Activated CD4-positive, alpha-beta T cell treated with anti-CD3 and anti-CD28 coated beads, Interleukin-2, amount 50 U/mL, for 4 hours (primary cell): ENCODE measurements around the gene BCOR.

Source experiments
- DNase-seq, 2 experiments: peaks; one replicate each; pipeline ENCODE4 v3.0.0-alpha.2; 2020

The BCOR gene

DNA sequence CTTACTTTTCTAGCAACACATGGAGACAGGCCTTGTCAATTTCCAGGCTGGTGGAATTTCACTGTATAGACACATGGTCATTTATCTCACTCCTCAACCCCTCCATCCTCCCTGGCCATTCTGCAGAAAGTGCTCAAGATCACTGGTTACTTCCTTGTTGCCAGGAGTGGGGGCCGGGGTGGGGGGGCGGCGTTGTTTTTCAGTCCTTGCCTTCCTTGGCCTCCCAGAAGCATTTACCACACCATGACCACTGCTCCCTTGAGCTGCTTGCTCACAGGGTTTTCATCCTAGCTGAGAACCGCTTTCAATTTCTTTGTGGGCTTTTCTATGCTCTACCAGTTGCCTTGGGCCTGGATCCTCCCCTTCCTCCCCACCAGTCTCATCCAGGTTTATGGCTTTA lies 14.1 kb upstream of the BCOR start:
- no peak for DNase-seq

GRCh38 chrX:40109288-40110008 lies 11.7 kb upstream of the BCOR start:
- no peak for DNase-seq

- peak; percentile 60 to 64 for DNase-seq
These were observed 11.2 kb upstream of the BCOR start for GRCh38 chrX:40108959-40109287.

DNA sequence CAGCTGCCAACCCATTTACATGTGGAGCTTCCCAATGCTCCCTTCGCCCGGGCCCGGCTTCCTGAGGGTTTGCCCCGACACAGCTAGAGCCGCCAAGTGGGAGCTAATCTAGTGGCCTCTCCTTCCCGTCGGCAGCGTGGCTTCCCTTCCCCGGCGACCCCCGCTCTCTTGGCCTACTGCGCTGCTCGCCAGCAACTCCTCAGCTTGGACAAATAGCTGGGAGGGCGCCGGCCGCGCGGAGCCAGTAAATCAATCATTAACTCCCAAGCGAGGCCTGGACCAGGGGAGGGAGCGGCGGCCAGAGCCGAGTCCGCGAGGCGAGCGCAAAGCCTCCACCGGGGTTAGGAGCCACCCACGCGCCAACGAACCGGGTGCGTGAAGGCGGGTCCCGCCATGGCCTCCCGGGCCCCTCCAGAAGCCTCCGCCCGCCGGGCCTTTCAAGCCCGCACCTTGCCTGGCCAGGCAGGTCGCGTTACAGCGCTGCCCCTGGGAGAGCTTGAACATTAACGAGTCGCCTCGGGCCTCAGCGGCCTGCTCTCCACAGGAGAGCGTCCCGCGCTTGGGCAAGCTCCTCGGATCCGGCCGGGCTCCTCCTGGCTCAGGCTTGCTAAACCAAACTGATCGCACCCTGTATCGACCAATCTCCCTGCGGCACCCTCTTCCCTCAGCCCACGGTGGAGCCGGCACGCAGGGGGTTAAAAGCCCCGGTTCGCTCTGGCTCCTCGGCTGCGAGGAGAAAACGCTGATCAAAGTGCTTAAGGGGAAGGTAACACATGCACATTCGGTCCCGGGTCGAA lies 10.6 kb upstream of the BCOR start:
- no peak for DNase-seq

DNA sequence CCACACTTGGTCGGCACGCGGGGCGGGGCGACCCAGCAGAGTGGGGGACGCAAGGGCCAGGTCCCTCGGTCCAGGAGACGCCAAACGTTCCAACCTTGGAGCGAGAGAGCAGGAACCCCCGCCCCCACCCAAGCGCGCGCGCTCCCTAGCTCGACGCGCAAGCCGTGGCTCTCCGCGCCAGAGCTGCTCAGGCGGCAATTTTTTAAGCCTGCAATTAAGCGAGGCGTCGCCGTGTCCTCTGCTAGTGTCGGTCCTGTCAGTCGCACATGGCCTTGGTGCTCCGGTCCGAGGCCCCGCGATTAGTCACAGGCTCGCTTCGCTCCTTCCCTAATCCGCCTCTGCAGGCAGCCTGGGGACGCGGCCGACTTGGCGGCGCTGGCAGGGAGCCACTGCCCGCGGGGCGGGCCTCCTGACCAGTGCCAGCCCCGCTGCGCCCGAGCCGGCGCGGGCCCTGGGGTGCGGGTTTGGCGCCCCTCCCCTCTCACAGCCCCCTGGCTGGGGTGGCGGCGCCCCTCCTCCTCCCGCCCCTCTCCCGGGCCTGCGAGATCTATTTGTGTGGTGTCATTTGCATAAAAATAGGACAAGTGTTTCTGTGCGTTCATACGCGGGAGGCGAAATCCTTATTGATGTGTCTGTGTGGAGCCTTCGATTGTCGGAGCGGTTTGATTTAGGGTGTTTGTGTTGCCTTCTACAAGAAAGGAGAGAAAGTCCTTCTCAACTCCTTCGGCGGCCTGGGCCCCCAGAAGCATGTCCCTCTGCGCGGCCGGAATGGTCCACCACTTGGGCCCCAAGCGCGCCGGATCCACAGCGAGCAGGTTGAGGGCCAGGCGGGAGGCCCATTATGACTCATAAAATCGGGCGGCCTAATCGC lies 9.8 kb upstream of the BCOR start:
- no peak for DNase-seq

- no peak for DNase-seq
These were observed 9.0 kb upstream of the BCOR start for GRCh38 chrX:40106676-40107290.

GRCh38 chrX:40105835-40106675 lies 8.3 kb upstream of the BCOR start:
- peak; percentile 65 to 68 for DNase-seq

DNA sequence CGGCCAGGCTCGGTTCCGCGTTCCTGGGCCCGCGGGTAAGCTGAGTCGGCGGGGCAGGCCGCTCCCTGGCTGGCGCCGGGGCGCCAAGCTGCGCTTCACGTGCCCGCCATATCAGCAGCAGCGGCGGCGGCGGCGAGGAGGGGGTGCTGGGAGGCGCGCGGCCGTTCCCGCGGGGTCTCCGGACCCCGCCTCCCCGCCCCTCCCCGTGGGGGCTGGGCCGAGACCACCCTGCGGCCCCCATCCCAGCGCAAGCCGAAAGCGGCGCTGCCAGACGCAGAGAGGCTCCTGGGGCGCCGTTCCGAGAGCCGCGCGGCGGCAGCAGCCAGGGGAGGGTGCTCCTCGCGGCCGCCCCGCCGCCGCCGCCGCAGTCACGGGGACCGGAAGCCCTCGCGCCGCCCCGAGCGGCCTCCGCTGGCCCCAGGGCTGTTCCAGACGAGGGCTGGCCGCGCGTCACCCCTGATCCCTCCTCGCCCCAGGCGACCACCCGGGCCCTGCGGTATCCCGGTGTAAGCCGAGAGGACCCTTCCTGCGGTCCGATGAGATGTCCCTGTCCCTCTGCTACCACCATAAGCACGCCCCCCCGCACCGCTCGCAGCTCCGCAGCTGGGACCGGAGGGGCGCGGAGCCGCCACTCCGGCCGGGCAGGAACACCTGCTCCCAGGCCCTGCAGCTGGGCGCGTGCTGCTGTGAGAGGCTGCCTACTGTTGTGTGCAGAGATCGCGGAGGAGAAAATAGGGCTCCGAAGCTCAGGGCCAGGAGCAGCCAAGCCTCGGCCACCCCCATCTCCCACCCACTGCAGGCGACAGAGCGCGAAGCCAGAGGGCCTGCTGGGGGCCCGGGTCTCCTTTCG lies 7.5 kb upstream of the BCOR start:
- DNase-seq: no peak

DNA sequence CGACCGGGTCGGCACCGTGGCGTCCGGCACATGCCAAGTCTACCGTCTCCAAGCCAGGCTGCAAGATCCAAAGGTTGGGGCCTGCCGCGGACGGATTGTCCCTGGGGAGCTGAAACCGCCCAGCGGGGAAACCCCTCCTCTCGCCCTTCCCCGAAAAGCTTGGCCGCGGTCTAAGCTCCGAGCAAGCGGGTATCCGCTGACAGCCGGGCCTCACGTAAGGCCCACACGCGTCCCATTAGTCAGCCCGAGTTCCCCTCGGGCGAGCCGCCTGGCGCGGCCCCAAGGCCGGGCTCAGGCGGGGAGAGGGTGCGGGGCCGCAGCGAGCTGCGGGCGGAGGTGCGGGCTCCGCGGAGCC lies 6.8 kb upstream of the BCOR start:
- DNase-seq: no peak

GRCh38 chrX:40103565-40104323 lies 6.0 kb upstream of the BCOR start:
- no peak for DNase-seq

DNA sequence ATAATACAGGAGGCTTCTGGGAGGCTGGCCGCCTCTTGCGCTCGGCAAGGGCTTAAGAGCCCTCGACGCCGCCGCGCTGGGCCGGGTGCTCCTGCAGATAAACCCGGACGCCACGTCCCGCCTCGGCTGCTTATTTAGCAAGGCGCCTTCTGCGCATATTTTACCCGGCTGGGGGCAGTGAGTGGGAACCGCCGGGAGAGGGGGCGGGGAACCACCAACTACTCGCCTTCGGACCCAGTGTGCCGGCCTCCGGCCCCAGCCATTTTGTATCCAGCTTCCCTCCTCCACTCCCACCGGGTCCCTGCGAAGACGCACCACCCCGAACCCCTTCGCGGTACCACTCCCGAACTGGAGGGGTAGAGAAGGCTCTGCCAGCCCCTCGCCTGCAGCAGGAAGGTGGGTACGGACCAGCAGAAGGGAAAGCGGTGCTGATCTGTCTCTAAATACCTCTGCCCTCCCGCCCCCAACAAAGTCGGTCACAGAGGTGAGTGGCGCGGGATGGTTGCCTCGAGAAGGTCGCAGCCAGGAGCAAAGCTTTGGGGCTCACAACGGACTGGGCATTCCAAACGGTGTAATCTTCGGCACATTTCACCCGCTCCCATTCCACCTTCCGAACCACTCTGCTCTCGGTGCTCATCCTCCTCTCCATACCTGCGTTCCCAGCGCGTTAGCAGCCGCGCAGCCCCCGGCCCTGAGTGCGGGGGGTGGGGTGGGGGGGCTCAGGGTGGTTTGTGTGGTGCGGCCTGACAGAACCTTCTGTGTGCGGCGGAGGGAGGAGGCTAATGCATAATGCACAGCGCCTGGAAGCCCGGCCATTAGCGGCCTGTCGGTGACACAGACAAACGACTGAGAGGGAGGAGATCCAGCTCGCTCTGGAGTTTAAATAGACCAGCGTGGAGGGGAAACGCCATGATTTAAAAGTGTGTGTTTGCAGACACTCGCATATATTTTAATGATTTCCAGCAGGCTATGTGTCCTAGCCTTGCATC lies 4.9 kb upstream of the BCOR start:
- DNase-seq: no peak

DNA sequence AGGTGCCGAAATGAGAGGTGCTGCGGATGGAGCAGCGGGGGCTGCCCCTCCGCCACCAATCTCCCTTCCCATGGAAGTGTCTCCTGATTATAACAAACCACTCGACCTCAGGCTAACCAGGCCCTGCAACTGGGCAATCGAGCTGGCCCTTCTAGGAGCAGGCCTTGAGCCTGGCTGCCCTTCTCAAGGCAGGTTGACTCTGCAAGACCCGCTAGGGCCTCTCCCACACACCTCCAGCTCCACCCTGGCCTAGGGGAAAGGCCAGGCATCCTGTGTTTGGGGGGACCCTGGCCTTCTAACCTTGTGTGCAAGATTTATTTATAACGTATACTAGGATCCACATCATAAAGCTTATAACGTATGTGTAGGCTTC lies 3.7 kb upstream of the BCOR start:
- no peak for DNase-seq

DNA sequence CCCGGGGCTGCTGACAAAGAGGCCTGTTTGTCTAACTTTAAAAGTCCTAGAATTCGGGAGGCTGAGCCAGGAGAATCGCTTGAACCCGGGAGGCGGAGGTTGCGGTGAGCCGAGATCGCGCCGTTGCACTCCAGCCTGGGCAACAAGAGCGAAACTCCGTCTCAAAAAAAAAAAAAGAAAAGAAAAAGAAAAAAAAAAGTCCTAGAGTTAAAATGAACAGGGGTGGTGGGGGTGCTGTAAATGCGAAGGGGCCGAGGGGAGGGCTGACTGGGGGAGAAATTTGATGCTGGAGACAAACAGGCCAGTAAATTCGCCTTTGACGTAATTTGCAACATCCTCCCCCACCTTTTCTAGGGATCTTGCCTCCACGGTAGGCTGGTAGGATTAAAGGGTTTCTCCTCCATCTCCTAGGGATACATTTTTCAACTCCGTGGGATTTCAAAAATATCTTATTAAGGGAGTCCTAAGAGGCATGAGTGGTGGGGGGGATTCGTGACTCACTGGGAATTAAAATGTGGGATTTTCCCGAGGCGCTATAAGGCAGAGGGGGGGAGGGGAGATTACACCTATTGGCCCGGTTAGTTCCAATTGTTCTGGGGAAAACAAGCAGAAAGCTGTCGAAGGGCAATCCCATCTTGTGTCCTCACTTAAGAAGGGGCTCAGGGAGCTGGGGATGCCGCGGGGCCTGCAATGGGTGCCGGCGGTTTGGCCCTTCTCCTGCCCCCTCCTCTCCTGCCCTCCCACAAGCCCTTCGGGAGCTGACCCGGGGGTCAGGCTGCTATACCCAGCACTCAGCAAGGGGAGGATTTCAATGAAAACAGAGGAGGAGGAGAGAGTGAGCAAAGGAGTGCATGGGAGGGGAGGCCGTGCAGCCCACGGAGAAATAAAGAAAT lies 3.0 kb upstream of the BCOR start:
- DNase-seq: no peak

DNA sequence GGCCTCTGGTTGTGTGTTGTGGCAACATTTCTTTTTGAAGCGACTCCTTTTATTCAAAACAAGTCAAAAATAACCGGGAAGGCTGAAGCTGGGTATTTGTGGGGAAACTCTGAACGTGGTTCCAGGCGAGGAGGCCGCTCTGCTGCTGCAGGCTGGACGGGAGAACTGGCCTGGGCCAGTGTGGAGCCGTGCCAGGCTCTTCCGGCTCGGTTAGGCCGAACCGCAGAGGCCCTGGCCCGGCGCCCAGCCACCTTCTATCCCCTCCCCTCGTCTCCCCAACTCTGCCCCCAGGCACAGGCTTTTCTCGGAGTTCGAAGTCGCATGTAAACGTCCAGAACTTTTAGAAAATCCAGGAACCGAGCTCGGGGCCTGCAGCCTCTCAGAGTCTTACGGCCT lies 2.4 kb upstream of the BCOR start:
- no peak for DNase-seq

DNA sequence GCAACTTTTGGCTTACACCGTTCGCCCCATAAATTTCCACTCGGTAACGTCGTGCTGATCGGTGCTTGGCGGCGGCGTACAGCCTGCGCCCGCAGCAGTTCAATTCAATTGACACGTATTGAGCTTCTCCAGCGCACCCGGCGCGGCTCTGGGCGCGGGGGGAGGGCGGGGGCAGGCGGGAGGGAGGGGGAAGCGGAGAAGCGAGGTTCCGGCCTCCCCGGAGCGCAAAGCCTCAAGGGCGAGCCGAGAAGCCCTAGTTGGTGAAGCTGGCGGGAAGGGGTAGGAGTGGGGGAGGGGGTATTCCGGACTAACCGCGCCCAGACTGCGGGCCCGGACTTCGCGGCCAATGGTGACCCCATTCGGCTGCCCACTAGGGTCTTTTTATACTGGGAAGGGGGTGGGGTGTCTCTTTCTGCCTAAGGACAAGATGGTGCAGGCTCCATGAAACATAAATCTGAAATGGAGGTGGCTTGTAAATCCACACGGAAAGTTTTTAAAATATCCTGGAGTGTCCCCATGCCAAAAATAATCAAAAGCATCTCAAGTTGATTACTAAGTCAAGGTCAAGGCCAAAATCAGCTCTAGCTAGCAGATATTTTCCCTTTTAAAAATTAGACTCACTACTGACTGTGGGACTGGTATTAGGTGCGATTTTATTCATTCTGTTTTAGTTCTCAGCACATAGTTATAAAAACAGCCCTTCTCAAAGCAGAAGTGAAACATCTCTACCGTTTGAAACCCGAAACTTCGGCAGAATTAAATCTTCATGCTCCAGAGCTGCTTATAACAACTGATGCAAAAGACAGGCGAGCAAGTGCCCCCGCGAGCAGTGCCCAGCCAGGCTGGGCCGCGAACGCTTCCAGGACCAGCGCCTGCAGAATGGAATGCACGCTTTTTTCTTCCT lies 1.5 kb upstream of the BCOR start:
- DNase-seq: peak; percentile 48 to 52

GRCh38 chrX:40098264-40099054 lies 701 bp upstream of the BCOR start:
- peak; percentile 36 to 47 for DNase-seq
